GM18517 (cell line): ENCODE data around the gene PIP5K1C.

Source experiments
- ATAC-seq: cut with Tn5 transposase; IDR thresholded peaks from one replicate; pipeline ENCODE4 v1.9.1; 2021; ENCODE audit warnings: mild to moderate bottlenecking, moderate library complexity; ENCODE audit not compliant: unreplicated experiment

Gene PIP5K1C

DNA sequence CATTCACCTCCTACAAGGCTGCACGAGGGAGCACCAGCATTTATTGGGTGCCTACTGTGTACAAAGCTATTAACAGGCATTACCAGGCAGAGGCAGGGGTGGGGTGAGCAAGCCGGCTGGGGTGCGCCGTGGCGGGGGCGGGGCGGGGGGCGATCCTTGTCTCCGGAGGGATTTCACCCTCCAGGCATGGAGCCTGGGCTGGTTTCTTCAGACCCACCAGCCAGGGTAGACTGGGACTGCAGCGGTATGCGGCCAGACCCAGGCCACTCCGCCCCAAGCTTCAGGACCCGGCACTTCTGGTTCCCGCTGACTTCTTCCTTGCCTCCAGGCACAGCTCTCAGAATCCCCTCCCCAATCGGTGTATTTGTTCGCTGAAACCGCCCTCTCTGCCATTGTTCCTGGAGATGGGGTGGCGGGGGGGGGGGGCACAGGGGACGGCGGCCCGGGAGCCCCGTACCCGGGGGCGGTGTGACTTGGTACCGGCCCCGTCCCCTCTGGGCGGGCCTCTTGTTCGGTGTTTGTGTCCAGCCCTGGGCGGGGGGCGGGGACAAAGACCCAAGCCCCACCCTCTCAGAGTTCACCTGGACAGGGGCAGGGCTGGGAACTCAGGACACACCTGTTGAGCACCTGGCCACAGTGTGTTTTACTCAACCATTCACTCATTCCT, 22.3 kb upstream of the PIP5K1C start:
- ATAC-seq = no peak

GRCh38 chr19:3721887-3722442, 21.7 kb upstream of the PIP5K1C start:
- no peak for ATAC-seq

- no peak for ATAC-seq
Measured at GRCh38 chr19:3721131-3721886, 21.0 kb upstream of the PIP5K1C start.

DNA sequence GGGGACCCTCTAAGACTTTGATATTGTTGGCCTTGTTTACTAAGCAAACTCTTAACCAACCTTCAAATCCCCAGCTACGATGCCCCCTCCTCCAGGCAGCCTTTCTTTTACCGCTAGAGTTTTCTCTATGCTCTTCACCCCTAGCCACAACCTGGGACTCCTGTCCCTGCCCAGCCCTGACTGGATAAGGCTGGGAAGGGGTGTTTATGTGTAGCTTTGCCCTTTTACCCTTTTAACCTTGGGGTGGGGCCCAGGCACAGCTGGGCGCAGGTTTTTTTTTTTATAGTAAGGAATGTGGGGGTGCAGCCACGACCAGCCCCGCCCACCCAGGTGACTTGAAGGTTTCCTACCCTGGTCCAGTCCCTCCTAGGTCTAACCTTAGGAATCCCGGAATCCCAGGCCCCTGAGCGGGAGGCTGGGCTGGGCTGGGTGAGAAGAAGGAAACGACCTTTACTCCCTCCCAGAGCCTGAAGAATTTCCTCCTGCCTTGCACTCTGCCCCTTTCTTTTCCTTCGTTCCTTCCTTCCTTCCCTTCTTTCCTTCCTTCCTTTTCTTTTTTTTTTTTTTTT, 20.2 kb upstream of the PIP5K1C start:
- ATAC-seq = no peak

GRCh38 chr19:3719868-3720267, 19.6 kb upstream of the PIP5K1C start:
- ATAC-seq = no peak

DNA sequence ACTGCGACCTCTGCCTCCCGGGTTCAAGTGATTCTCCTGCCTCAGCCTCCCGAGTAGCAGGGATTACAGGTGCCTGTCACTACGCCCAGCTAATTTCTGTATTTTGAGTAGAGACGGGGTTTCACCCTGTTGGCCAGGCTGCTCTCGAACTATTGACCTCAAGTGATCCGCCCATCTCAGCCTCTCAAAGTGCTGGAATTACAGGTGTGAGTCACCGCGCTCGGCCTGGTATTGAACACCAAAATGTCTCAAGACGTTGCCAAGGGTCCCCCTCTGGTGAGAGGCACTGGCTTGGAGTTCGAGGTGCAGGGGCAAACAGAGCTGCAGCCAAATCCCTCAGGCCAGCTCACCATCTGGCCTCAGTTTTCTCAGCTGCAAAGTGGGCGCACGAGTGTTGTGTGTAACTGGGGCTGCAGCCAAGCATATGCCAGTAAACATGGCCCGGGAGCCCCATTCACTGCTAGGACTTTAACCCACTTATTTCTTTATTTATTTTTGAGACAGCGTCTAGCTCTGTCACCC, 15.9 kb upstream of the PIP5K1C start:
- no peak for ATAC-seq

DNA sequence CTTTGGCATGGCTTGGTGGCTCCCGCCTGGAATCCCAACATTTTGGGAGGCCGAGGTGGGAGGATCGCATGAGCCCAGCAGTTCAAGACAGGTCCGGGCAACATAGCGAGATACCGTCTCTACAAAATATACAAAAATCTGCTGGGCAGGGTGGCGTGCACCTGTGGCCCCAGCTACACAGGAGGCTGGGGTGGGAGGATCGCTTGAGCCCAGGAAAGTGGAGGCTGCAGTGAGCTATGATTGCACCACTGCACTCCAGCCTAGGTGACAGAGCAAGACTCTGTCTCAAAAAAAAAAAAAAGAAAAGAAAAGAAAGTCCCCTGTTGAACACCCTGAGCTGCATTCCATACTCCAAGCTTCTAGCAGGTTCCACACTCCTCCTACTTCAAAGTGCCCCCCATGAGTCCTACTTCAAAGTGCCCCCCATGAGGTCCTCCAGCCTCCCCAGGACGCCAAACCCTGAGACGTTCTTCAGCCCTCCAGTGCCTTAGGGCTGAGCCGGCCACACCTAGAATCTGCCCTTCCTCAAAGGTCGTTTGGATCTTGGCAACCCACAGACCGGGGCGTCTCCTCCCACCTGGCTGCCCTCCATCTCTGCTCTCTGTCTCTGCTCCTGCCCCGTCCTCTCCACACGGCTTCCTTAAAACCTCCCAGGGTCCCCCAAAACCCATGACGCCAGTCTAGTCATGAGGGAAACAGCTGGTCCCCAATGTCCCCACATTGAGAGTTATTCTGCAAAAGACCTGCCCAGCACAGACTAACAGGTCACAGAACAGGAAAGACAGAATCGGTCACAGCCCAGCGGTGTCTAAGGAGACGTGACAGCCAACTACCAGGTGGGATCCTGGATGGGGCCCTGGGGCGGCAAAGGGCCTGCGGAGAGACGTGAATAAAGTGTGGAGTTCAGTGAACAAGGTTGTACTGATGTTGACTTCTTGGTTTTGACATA, 12.7 kb upstream of the PIP5K1C start:
- no peak for ATAC-seq

- no peak for ATAC-seq
Measured at GRCh38 chr19:3710265-3710812, 10.1 kb upstream of the PIP5K1C start.

GRCh38 chr19:3708207-3708931, 8.1 kb upstream of the PIP5K1C start, which contains the start of gene TJP3:
TJP3 (plus strand) TSS chr19:3708384; CDS start chr19:3728433, 20,049 bp downstream.
- ATAC-seq = no peak

GRCh38 chr19:3707868-3708206, 7.6 kb upstream of the PIP5K1C start:
- no peak for ATAC-seq

DNA sequence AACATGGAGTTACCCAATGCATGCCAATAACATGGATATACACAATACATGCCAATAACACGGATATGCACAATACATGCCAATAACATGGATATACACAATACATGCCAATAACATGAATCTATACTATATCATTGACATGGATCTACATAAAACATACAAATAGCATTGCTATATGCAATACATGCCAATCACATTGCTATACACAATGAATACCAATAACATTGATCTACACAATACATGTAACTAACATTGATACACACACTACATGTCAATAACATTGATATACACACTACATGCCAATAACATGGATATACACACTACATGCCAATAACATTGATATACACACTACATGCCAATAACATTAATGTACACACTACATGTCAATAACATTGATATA, 932 bp upstream of the PIP5K1C start:
- no peak for ATAC-seq

DNA sequence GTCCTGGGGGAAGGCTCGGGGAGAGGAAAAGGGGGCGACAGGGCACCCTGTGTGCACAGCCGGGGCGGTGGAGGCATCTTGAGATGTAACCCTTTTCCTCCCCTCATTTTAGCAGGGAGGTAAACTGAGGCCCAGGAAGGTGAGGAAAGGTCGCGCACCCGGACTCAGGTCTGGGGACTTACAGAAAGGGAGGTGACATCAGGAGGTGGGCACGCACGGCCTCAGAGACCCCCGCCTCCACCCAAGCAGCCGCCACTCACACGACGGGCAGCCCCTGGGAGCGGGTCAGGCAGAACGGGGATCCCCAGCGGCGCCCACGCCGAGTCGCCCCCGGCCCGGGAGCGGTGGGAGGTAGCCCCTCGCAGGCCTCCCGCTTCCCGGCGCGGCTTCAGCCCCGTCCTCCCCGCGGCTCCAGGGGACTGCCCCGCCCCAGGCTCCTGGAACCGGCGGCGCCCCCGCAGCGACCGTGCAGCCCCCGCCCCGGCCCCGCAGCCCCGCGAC, 477 bp downstream of the PIP5K1C start:
- ATAC-seq = peak; percentile 6

DNA sequence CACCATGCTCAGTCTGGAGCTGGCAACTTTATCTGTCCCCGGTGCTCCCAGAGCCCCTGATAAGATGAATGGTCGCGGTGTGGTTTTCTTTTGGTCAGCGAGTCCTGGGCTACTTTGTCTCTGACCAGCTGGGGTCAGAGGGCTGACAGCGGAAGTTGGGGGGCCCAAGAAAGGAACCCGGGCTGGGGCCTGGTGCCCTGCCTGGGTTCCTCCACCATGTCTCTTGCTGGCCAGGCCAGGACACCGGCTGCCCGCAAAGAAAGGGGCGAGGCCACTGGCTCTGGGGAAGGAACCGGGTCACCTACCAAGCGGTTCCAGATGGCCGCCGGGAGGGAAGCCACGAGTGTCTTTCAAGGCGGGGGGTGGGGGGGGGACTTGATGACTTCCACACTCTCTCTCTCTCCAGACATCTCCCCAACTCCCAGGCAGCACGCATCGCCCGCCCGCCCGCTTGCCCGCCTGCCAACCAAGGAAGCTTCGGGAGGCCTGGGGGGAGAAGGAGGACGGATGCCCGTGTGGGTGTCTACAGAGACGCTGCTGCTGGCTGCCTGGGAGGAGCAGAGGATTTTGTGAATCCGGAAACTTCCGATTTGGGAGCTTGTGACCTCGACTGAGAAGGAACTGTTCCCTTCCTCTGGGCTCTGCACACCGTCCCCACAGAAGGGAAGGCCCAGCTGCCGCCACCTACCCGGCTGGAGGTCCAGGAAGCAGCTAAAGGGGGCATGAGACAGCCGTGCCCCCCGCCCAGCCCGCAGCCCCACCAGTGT, 1.1 kb downstream of the PIP5K1C start:
- no peak for ATAC-seq

DNA sequence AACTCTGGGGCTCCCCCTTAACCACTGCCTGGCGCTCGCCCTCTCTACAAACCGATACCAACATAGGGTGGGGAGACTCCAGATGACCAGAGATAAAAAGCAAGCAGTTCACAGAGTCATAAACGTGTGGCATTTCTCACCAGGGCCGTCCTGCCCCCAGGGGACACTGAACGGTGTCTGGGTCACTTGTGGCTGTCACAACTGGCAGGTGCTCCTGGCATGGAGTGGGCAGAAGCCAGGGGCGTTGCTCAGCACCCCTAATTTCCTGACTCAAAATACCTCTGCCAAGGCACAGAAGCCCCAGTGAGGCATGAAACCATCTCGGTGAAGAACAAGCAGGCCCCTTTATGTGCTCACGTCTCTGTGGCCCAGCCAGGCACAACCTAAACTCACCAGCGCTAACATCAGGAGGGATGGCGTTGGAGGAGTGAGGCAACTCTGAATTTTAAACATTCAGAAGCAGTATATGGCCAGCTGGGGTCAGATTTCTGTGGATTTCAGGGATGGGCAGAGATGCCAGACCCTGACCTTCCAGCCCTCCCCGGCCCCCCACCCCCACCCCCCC, 1.8 kb downstream of the PIP5K1C start:
- ATAC-seq = no peak

DNA sequence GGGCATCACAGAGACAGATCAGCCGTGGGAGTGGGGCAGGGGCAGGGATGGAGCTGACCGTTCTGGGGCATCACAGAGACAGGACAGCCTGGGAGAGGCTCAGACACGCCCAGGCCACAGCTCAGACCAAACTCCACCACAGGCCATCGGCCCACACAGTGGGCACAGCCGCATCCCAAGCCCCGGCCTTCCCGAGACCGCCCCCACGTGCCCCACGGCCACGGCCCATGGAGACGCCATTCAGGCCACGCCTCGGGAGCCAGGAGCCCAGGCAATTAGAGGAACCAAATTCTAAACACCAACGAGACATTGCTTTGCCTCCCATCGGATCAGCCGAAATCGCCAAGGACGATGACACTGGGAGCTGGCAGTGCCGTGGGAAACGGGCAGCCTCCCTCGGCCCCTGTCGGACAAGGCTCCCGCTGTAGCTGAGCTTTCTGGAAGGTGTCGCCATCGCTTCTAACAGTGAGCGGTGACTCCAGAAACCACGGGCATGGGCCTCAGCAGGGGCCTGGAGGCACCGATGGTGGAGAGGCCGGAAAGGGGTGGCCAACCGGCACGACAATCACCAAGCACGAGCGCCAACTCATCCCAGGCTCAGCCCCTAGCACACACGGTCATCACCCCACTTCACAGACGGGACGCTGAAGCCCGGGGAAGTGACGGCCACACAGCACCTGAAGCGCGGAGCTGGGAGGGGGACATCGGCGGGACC, 2.4 kb downstream of the PIP5K1C start:
- no peak for ATAC-seq

DNA sequence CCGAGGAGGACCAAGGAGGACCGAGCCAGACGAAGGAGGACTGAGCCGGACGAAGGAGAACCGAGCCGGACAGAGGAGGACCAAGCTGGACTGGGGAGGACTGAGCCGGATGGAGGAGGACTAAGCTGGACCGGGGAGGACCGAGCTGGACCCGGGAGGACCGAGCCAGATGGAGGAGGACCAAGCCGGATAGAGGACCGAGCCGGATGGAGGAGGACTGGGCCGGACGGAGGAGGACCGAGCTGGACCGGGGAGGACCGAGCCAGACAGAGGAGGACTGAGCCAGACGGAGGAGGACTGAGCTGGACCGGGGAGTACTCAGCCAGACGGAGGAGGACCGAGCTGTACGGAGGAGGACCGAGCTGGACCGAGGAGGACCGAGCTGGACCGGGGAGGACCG, 3.2 kb downstream of the PIP5K1C start:
- no peak for ATAC-seq

DNA sequence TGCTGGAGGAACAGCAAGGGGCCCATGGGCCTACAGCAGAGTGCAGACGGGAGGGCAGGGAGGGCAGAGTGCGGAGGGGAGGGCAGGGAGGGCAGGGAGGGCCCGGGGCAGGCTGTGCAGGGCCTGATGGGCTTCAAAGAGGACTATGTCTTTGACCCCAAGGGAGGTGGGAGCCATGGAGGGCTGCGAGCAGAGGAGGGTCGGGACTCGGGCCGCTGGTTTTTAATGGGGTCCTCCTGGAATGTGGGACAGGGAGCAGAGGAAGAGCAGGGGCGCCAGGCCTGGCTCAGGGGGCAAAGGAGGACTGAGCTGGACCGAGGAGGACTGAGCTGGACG, 3.6 kb downstream of the PIP5K1C start:
- ATAC-seq = no peak
